Smooth muscle cell (in vitro differentiated cells): ENCODE results near the gene SAMD5. TPM values are rescaled to one million over a fixed set of nuclear protein-coding genes. Genes with fewer than 3 reads are reported as not detected.

Experiments
- DNase-seq: peaks from one replicate; lab custom pipeline; 2025; ENCODE audit not compliant: unreplicated experiment; lab: John Stamatoyannopoulos, UW
- H2AFZ ChIP-seq: fragments of 200-600 bp; sonication (generic); 2 replicates; pipeline ENCODE4 v1.6.0; 2016; ENCODE audit warnings: antibody characterized with exemption, low read depth, mild to moderate bottlenecking
- H3F3A ChIP-seq: fragments of 200-600 bp; sonication (generic); 2 replicates; pipeline ENCODE4 v1.6.0; 2017; ENCODE audit warnings: antibody characterized with exemption, low read depth
- H3K27ac ChIP-seq: fragments of 200-600 bp; sonication (generic); 2 replicates; pipeline ENCODE4 v1.5.1; 2016; ENCODE audit warnings: low read depth, mild to moderate bottlenecking
- H3K27me3 ChIP-seq: fragments of 200-600 bp; sonication (generic); 2 replicates; pipeline ENCODE4 v1.6.1; 2016; ENCODE audit warnings: low read depth, mild to moderate bottlenecking
- H3K36me3 ChIP-seq: fragments of 200-600 bp; sonication (generic); 2 replicates; pipeline ENCODE4 v1.5.1; 2016; ENCODE audit warnings: low read depth
- H3K4me1 ChIP-seq: fragments of 200-600 bp; sonication (generic); 2 replicates; pipeline ENCODE4 v1.5.1; 2016; ENCODE audit warnings: low read depth
- H3K4me2 ChIP-seq: fragments of 200-600 bp; sonication (generic); 2 replicates; pipeline ENCODE4 v1.6.0; 2016; ENCODE audit warnings: mild to moderate bottlenecking
- H3K4me3 ChIP-seq: fragments of 200-600 bp; sonication (generic); 2 replicates; pipeline ENCODE4 v1.5.1; 2016; ENCODE audit warnings: mild to moderate bottlenecking
- H3K79me2 ChIP-seq: fragments of 200-600 bp; sonication (generic); 2 replicates; pipeline ENCODE4 v1.6.0; 2016; ENCODE audit warnings: low read depth, mild to moderate bottlenecking
- H3K9ac ChIP-seq: fragments of 200-600 bp; sonication (generic); 2 replicates; pipeline ENCODE4 v1.6.0; 2016; ENCODE audit warnings: low read depth
- H3K9me3 ChIP-seq: fragments of 200-600 bp; sonication (generic); replicated peaks from 2 replicates; pipeline ENCODE4 v1.5.1; 2016; ENCODE audit warnings: low read depth
- H4K20me1 ChIP-seq: fragments of 200-600 bp; sonication (generic); 2 replicates; pipeline ENCODE4 v1.6.0; 2016; ENCODE audit warnings: low read depth
- WGBS: methylation state at CpG from one replicate; pipeline ENCODE4 v1.1.7; 2016; ENCODE audit warnings: low lambda C conversion rate; 5-methylcytosine and 5-hydroxymethylcytosine counted together
- polyA plus RNA-seq: library from polyadenylated mRNA; unstranded; fragments of >200 nt; fragmentation: Nextera tagmentation; extraction: Ambion mirVana; gene quantifications from 2 replicates; pipeline ENCODE4 v1.2.1, GENCODE V29; 2016
- total RNA-seq: library from RNA; depleted of rRNA; stranded (reverse); fragments of >200 nt; gene quantifications from 2 replicates; pipeline ENCODE4 v1.2.3, GENCODE V29; 2014
- TF ChIP-seq, protein P1 (sequence below): fragments of 200-600 bp; sonication (generic); IDR thresholded peaks from 2 replicates; pipeline ENCODE4 v1.5.1; 2017; ENCODE audit warnings: borderline replicate concordance, mild to moderate bottlenecking, antibody characterized with exemption; ENCODE audit not compliant: insufficient read depth, poor library complexity, severe bottlenecking

The SAMD5 gene
- total and polyA plus RNA-seq, 2 experiments from 2014 or later = 2.9 to 10.3 TPM

- Histone ChIP-seq H3K27me3 (no peaks in the 10 kb centered on the region), H3K27ac (no peak overlapping the region), H3K9ac (no peak overlapping the region), H2AFZ (no peak overlapping the region), H3K4me2 (no peak overlapping the region), H3K79me2 (no peaks in the 10 kb centered on the region), H4K20me1 (no peaks in the 10 kb centered on the region), H3K9me3 (no peaks in the 10 kb centered on the region), H3F3A (no peaks in the 10 kb centered on the region), H3K4me1 (no peaks in the 10 kb centered on the region), H3K36me3 (no peaks in the 10 kb centered on the region), H3K4me3 (no peak overlapping the region)
- WGBS = 88% methylated on average over 2 of the region's 2 CpGs
- TF ChIP-seq, protein P1, sequence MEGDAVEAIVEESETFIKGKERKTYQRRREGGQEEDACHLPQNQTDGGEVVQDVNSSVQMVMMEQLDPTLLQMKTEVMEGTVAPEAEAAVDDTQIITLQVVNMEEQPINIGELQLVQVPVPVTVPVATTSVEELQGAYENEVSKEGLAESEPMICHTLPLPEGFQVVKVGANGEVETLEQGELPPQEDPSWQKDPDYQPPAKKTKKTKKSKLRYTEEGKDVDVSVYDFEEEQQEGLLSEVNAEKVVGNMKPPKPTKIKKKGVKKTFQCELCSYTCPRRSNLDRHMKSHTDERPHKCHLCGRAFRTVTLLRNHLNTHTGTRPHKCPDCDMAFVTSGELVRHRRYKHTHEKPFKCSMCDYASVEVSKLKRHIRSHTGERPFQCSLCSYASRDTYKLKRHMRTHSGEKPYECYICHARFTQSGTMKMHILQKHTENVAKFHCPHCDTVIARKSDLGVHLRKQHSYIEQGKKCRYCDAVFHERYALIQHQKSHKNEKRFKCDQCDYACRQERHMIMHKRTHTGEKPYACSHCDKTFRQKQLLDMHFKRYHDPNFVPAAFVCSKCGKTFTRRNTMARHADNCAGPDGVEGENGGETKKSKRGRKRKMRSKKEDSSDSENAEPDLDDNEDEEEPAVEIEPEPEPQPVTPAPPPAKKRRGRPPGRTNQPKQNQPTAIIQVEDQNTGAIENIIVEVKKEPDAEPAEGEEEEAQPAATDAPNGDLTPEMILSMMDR = no peak
- DNase-seq = no peak
Measured at GRCh38 chr6:147570681-147571080, 62.2 kb downstream of the SAMD5 start.

GRCh38 chr6:147577488-147577887, 69.0 kb downstream of the SAMD5 start:
- H3K4me1 ChIP-seq = no peaks in the 10 kb centered on the region
- no peak overlapping the region for H3K4me3 ChIP-seq

GRCh38 chr6:147578159-147578558, 69.7 kb downstream of the SAMD5 start:
- no peaks in the 10 kb centered on the region for H3K4me1 ChIP-seq
- no peak overlapping the region for H3K4me3 ChIP-seq
- H3K9me3 ChIP-seq = no peaks in the 10 kb centered on the region
- no peaks in the 10 kb centered on the region for H4K20me1 ChIP-seq
- no peaks in the 10 kb centered on the region for H3K27me3 ChIP-seq
- 84% methylated on average over 2 of the region's 2 CpGs for WGBS
- TF ChIP-seq, protein P1 = no peak
- H2AFZ ChIP-seq = no peak overlapping the region
- H3K36me3 ChIP-seq = no peaks in the 10 kb centered on the region
- no peaks in the 10 kb centered on the region for H3F3A ChIP-seq
- H3K9ac ChIP-seq = no peak overlapping the region
- no peak for DNase-seq
- no peak overlapping the region for H3K27ac ChIP-seq
- no peaks in the 10 kb centered on the region for H3K79me2 ChIP-seq
- no peak overlapping the region for H3K4me2 ChIP-seq

More at GRCh38 chr6:147577488-147577887, 69.0 kb downstream of the SAMD5 start:
- H3K36me3 ChIP-seq = no peaks in the 10 kb centered on the region
- no peak overlapping the region for H3K9ac ChIP-seq
- no peak for DNase-seq
- H4K20me1 ChIP-seq = no peaks in the 10 kb centered on the region
- TF ChIP-seq, protein P1 = no peak
- no peak overlapping the region for H3K4me2 ChIP-seq
- no peaks in the 10 kb centered on the region for H3K9me3 ChIP-seq
- no peaks in the 10 kb centered on the region for H3K27me3 ChIP-seq
- no peak overlapping the region for H2AFZ ChIP-seq
- no peaks in the 10 kb centered on the region for H3F3A ChIP-seq
- H3K79me2 ChIP-seq = no peaks in the 10 kb centered on the region
- H3K27ac ChIP-seq = no peak overlapping the region

GRCh38 chr6:147578883-147579282, 70.4 kb downstream of the SAMD5 start:
- H3K27ac ChIP-seq = no peak overlapping the region
- no peaks in the 10 kb centered on the region for H4K20me1 ChIP-seq
- no peak overlapping the region for H3K9ac ChIP-seq
- H3K36me3 ChIP-seq = no peaks in the 10 kb centered on the region
- TF ChIP-seq, protein P1 = no peak
- no peak for DNase-seq
- H3F3A ChIP-seq = no peaks in the 10 kb centered on the region
- H3K4me2 ChIP-seq = no peak overlapping the region
- no peaks in the 10 kb centered on the region for H3K9me3 ChIP-seq
- no peak overlapping the region for H2AFZ ChIP-seq
- 94% methylated on average over 2 of the region's 2 CpGs for WGBS
- H3K79me2 ChIP-seq = no peaks in the 10 kb centered on the region
- no peak overlapping the region for H3K4me3 ChIP-seq
- H3K27me3 ChIP-seq = no peaks in the 10 kb centered on the region
- H3K4me1 ChIP-seq = no peaks in the 10 kb centered on the region
